ENCODE measurements around the gene CHP1. TPM values are rescaled to one million over a fixed set of nuclear protein-coding genes. Genes with fewer than 3 reads are reported as not detected.
"Not testable (repeated sequence)": the region's sequence is repeated elsewhere in the genome, so short reads cannot be mapped to it uniquely, and the experiment has no call there.

The CHP1 gene
- total RNA-seq, 1 donor from 2014 or later, result 91.7 TPM

DNA sequence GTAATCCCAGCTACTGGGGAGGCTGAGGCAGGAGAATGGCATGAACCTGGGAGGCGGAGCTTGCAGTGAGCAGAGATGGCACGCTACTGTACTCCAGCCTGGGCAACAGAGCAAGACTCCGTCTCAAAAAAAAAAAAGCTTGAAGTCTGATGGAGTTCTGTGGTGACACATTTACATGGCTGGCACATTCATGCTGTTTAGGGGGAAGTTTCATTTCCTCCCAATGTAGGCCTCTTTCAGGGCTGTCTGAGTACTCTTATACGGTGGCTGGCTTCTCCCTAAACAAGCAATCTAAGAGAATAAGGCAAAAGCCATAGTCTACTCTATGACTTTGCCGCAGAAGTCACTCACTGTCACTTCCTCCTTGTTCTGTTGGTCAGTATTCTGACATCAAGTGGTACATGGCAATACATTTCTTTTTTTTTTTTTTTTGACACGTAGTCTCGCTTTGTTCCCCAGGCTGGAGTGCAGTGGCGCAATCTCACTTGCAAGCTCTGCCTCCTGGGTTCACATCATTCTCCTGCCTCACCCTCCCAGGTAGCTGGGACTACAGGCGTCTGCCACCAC, 60.1 kb downstream of the CHP1 start:
- no peak for DNase-seq (ENCODE audit: low read depth, low spot score)

DNA sequence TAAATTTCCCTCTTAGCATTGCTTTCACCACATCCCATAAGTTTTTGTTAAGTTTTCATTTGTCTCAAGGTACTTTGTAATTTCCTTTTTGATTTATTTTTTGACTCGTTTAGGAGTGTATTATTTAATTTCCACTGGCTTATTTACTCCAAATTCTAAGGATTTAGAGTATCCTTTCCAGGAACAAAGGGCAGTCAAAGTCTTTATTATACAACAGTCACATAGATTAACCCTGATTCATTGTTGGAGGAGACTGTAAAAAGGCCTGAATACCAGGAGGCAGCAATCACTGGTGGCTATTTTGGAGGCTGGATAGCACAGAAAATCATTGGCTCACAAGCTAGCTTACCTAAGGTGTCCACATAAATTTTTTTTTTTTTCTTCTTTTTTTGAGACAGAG, 61.5 kb downstream of the CHP1 start:
- DNase-seq (ENCODE audit: low read depth, low spot score), result no peak

DNA sequence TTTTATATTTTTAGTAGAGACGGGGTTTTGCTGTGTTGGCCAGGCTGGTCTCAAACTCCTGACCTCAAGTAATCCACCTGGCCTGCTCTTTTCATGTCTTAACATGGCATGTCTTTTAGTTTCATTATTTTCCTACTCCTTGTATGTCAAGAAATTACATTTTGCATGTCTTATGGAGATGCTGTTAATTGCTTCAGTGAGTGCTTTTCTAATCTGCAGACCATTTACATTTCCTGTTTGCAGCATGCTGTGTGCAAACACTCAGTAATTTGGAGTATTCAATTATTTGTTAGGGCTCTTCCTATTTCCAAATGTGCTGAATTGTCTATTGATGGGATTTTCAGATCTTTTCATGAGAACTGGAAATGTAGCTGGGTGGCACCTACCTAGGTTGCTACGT, 70.1 kb downstream of the CHP1 start:
- not testable (repeated sequence) for DNase-seq (ENCODE audit: low read depth, low spot score)

DNA sequence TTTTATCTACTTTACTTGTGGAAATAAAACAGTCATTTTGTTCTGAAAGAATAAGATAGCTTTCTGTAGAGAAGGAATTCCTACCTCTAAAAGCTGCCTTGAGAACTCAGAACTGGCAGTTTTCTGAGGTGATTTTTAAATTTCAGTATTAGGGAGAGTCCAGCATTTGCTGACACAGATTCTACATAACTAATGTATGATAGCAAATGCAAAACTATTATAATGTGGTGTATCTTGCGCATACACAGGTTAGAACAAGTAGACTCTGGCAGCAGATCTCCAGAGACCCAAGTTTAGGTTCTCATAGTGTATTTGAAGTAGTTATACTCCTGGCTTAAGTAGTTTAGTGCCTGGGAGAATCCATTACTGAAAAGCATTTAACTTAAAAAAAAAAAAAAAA, 70.5 kb downstream of the CHP1 start:
- no peak for DNase-seq (ENCODE audit: low read depth, low spot score)

DNA sequence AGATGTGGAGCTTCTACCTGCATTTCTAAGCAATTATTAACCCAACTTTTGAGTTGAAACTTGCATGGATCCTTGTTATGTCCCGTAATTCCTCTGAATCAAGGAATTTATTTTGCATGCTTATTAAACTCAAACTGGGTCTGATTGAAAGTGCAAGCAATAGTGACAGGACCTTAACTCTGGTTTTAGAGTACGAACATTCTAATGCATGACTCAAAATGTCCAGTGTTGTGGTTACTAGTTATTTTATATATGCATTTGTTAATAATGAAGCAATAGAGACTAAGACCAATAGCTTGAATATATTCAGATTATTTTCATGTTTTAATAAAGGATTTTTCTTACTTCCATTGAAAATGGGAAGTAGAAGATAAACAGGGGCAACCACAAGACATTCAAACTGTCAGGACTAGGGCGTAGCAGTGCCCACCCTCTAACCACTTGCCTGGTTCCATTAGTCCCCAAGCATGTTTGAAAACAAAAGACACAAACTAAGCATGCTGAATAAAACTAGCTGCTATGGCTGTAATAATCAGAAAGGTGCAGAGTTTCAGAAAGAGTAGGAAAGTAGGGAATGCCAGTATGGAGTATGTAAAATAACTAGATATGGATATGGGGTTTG, 73.2 kb downstream of the CHP1 start:
- DNase-seq (ENCODE audit: low read depth, low spot score), result no peak

DNA sequence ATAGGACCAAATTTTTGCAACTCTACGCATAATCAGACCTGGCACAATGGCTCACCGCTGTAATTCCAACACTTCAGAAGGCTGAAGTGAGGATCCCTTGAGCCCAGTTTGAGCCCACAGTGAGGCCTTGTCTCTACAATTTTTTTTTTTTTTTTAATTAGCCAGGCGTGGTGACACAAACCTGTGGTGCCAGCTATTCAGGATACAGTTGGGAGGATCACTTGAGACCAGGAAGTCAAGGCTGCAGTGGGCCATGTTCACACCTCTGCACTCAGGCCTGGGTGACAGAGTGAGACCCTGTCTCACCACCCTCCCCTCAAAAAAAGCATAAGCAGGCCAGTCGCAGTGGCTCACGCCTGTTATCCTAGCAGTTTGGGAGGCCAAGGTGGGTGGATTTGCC, 76.6 kb downstream of the CHP1 start:
- no peak for DNase-seq (ENCODE audit: low read depth, low spot score)

DNA sequence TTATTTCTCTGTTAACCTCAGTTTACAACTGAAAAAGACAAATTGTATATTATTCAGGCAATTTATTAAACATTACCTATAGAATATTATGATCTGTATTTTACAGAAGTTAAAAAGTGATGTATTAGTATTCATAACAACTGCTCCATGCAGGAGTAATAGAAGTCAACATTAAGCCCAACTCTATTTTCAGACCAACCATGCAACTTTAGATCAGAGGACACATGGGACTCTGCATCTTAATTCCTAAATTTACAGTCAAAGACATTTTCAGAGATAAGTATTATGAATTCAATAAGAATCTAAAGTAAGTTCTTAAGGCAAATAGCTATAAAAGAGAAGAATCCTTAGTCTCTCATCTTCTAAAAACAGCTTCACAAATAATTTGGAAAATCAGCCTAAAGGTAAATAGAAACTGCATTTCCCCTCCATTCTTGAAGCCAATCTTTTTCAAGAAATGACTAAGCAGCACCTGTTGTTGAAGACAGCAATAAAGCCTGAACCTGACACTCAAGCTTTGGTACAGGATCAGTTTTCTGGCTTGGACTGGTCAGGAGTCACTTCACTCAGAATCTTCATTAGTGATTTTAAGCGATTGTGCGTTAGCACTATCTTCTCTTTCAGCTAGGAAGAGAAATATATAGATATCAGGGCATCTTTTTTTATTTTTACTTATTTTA, 78.3 kb downstream of the CHP1 start:
- no peak for DNase-seq (ENCODE audit: low read depth, low spot score)

DNA sequence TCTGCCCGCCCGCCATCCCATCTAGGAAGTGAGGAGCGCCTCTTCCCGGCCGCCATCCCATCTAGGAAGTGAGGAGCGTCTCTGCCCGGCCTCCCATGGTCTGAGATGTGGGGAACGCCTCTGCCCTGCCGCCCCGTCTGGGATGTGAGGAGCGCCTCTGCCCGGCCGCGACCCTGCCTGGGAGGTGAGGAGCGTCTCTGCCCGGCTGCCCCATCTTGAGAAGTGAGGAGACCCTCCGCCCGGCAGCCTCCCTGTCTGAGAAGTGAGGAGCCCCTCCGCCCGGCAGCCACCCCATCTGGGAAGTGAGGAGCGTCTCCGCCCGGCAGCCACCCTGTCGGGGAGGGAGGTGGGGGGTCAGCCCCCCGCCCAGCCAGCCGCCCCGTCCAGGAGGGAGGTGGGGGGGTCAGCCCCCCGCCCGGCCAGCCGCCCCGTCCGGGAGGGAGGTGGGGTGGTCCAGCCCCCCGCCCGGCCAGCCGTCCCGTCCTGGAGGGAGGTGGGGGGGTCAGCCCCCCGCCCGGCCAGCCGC, 89.8 kb downstream of the CHP1 start:
- DNase-seq (ENCODE audit: low read depth, low spot score), result not testable (repeated sequence)

DNA sequence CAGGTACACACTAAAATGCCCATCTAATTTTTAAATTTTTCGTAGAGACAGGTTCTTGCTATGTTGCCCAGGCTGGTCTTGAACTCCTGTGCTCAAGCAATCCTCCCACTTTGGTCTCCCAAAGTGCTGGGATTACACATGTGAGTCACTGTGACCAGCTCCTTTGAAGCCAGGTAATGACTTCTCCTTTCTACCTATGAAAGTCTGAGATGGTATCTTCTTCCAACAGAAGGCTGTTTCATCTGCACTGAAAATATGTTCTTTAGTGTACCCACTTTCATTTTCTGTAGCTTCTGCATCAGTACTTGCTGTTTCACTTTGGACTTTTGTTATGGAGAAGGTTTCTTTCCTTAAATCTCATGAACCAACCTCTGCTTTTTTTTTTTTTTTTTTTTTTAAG, 92.5 kb downstream of the CHP1 start:
- no peak for DNase-seq (ENCODE audit: low read depth, low spot score)

DNA sequence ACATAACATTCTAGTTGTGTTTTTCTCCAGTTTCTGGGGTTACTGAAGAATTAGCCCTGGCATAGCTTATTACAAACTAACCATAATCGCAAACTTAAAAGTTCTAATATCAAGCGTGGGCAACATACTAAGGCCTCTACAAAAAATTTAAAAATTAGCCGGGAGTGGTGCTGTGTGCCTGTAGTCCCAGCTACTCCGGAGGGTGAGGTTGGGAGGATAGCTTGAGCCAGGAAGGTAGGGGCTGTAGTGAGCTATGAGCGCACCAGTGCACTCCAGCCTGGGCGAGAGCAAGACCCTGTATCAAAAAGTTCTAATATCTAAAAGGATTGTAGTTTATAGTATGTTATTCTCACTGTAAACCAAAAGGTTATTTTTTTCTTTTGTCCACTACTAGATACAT, 100.2 kb downstream of the CHP1 start:
- DNase-seq (ENCODE audit: low read depth, low spot score), result no peak

Other genes starting within 250 kb of the CHP1 start
- gene INO80, start 115.0 kb upstream of the CHP1 start, total RNA-seq, result 25.4 and 26.0 TPM in 2 replicates
- not detected in 2 replicates for gene EXD1, start 511 bp upstream of the CHP1 start, total RNA-seq
- 7.3 and 13.2 TPM in 2 replicates for gene OIP5, start 101.3 kb downstream of the CHP1 start, total RNA-seq
- gene NUSAP1, start 101.6 kb downstream of the CHP1 start, total RNA-seq, result 92.3 and 125 TPM in 2 replicates
- 23.7 and 28.2 TPM in 2 replicates for gene NDUFAF1, start 171.2 kb downstream of the CHP1 start, total RNA-seq
- 14.3 and 14.6 TPM in 2 replicates for gene RTF1, start 185.8 kb downstream of the CHP1 start, total RNA-seq

Data from pulmonary artery endothelial cell (primary cell).